SU-DHL-6 (cell line): Measurements from ENCODE around the gene ZC3H7B.

Experiments
- H2AFZ ChIP-seq: fragments of 200-600 bp; sonication (generic); 2 replicates; pipeline ENCODE4 v1.6.1; 2014; ENCODE audit warnings: low read depth, mild to moderate bottlenecking, moderate library complexity, mixed read lengths, antibody characterized with exemption, low read length; ENCODE audit not compliant: severe bottlenecking
- H3F3A ChIP-seq: fragments of 200-600 bp; shearing (Covaris generic); 2 replicates; pipeline ENCODE4 v1.6.0; 2016; ENCODE audit warnings: antibody characterized with exemption, mild to moderate bottlenecking; ENCODE audit not compliant: insufficient read depth
- H3K27ac ChIP-seq: fragments of 200-600 bp; sonication (generic); 2 replicates; pipeline ENCODE4 v1.5.1; 2016; ENCODE audit warnings: low read depth, mild to moderate bottlenecking, low read length, moderate library complexity, mixed read lengths
- H3K27me3 ChIP-seq: fragments of 200-600 bp; sonication (generic), shearing (Covaris generic); 2 replicates; pipeline ENCODE4 v1.6.0; 2014; ENCODE audit warnings: mild to moderate bottlenecking, low read length
- H3K36me3 ChIP-seq: fragments of 200-600 bp; sonication (generic); 2 replicates; pipeline ENCODE4 v1.6.1; 2014; ENCODE audit warnings: mild to moderate bottlenecking, low read length, mixed read lengths
- H3K4me2 ChIP-seq: fragments of 300-600, 200-600 bp; shearing (Covaris generic), sonication (generic); 2 replicates; pipeline ENCODE4 v1.6.0; 2014; ENCODE audit warnings: low read length, low read depth, mild to moderate bottlenecking; ENCODE audit not compliant: poor library complexity, severe bottlenecking
- H3K4me3 ChIP-seq: fragments of 200-600 bp; sonication (generic); 2 replicates; pipeline ENCODE4 v1.5.1; 2014; ENCODE audit warnings: antibody characterized with exemption, low read length, mild to moderate bottlenecking, mixed read lengths; ENCODE audit not compliant: insufficient read depth, poor library complexity, severe bottlenecking
- H3K79me2 ChIP-seq: fragments of 200-600 bp; sonication (generic); 2 replicates; pipeline ENCODE4 v1.6.1; 2014; ENCODE audit warnings: mild to moderate bottlenecking, low read length, moderate library complexity; ENCODE audit not compliant: insufficient read depth
- H3K9ac ChIP-seq: fragments of 200-600 bp; sonication (generic); 2 replicates; pipeline ENCODE4 v1.7.0; 2014; ENCODE audit warnings: mild to moderate bottlenecking, low read length
- H3K9me2 ChIP-seq: fragments of 200-600 bp; sonication (generic); replicated peaks from 2 replicates; pipeline ENCODE4 v1.6.1; 2014; ENCODE audit warnings: low read length; ENCODE audit not compliant: insufficient read depth
- H3K9me3 ChIP-seq: fragments of 200-600 bp; sonication (generic); 2 replicates; pipeline ENCODE4 v1.6.1; 2014; ENCODE audit warnings: low read length, mixed read lengths; ENCODE audit not compliant: insufficient read depth
- H4K20me1 ChIP-seq: fragments of 200-600 bp; sonication (generic); 2 replicates; pipeline ENCODE4 v1.6.1; 2014; ENCODE audit warnings: low read depth, mild to moderate bottlenecking, antibody characterized with exemption, low read length, moderate library complexity, mixed read lengths
- EZH2phosphoT487 ChIP-seq: fragments of 200-600 bp; sonication (generic), shearing (Covaris generic); conservative IDR thresholded peaks from 2 replicates; pipeline ENCODE4 v1.6.1; 2018; ENCODE audit warnings: mild to moderate bottlenecking, antibody characterized with exemption, low read length, moderate library complexity, mixed read lengths
- TF ChIP-seq, protein P1 (sequence below): fragments of 200-600 bp; sonication (generic); IDR thresholded peaks from one replicate; pipeline ENCODE4 v1.5.1; 2017; ENCODE audit warnings: antibody characterized with exemption, mild to moderate bottlenecking, low read length, moderate library complexity; ENCODE audit not compliant: insufficient read depth, poor library complexity, severe bottlenecking

The ZC3H7B gene

DNA sequence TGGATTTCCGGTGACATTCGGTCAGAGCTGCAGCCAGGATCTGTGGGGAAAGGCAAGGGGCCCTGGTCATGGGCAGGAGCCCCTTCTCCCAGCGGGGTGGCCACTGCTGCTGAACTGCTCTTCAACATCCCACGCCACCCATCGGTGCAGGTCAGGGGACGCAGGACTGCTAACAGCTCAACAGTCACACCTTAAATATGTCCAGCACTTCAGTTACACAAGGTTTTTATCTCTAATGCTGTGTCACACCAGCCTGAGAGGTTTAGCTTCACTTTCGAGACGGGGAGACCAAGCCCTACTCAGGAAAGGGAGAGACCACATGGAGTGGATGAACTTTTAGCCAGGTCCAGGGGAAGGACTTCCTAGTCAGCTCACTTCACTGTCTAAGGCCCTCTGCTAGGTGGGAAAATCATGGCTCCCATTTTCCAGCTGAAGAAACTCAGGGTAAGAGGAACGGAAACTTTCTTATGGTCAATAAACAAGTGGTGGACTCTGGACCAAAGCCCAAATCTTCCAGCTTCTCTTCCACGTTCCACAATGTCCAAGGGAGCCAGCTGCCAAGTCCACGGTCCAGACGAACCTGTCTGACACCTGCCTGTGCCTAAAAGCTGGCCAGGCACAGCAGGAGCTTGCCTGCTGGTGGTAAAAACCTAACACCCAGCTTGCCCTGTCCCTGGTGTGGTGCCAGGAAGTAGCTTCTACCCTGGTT is 39.6 kb upstream of the ZC3H7B start:
- no peak overlapping the region for H3K4me2 ChIP-seq
- no peaks in the 10 kb centered on the region for H3K27me3 ChIP-seq
- no peak overlapping the region for H3K27ac ChIP-seq
- no peak overlapping the region for H3K4me3 ChIP-seq
- no peaks in the 10 kb centered on the region for H4K20me1 ChIP-seq
- H3K9me3 ChIP-seq = no peaks in the 10 kb centered on the region
- H3K36me3 ChIP-seq = peaks cover 4% of the 10 kb centered on the region; the same call in 1 of the 2 replicates
- no peaks in the 10 kb centered on the region for H3K9me2 ChIP-seq
- H2AFZ ChIP-seq = no peak overlapping the region
- no peaks in the 10 kb centered on the region for H3K79me2 ChIP-seq
- no peak for TF ChIP-seq EZH2phosphoT487
- TF ChIP-seq, protein P1, sequence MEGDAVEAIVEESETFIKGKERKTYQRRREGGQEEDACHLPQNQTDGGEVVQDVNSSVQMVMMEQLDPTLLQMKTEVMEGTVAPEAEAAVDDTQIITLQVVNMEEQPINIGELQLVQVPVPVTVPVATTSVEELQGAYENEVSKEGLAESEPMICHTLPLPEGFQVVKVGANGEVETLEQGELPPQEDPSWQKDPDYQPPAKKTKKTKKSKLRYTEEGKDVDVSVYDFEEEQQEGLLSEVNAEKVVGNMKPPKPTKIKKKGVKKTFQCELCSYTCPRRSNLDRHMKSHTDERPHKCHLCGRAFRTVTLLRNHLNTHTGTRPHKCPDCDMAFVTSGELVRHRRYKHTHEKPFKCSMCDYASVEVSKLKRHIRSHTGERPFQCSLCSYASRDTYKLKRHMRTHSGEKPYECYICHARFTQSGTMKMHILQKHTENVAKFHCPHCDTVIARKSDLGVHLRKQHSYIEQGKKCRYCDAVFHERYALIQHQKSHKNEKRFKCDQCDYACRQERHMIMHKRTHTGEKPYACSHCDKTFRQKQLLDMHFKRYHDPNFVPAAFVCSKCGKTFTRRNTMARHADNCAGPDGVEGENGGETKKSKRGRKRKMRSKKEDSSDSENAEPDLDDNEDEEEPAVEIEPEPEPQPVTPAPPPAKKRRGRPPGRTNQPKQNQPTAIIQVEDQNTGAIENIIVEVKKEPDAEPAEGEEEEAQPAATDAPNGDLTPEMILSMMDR = no peak
- H3F3A ChIP-seq = no peaks in the 10 kb centered on the region
- no peak overlapping the region for H3K9ac ChIP-seq

DNA sequence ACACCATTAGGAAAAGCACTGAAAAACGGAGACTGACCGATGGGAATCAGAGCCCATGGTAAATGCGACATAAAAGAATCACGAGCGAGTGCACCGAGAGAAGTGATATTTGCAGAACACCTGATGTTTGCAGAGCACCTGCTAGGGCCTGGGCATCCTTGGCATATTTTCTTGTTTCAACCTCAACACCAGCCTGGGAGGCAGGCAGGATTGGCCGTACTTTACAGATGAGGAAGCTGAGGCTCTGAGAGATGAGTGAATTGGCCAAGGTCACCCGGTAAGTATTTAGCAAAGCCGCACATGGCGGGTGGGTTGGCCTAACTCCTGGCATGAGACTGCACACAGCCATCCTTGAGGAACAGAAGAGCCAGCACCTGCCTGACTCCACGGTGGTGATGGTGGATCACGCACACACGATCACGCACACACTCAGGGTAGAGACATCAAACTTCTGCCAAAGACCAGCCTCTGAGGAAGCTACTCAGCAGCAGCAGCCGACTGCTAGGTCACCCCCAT is 39.0 kb upstream of the ZC3H7B start:
- peaks cover under 1% of the 10 kb centered on the region; the same call in 1 of the 2 replicates for H3K36me3 ChIP-seq
- H3K79me2 ChIP-seq = no peaks in the 10 kb centered on the region
- H3K9me2 ChIP-seq = no peaks in the 10 kb centered on the region
- H3K27me3 ChIP-seq = no peaks in the 10 kb centered on the region
- H3K9me3 ChIP-seq = no peaks in the 10 kb centered on the region
- no peak overlapping the region for H2AFZ ChIP-seq
- TF ChIP-seq, protein P1 = no peak
- TF ChIP-seq EZH2phosphoT487 = no peak
- H3F3A ChIP-seq = no peaks in the 10 kb centered on the region
- H3K4me2 ChIP-seq = no peak overlapping the region
- no peak overlapping the region for H3K9ac ChIP-seq
- H3K27ac ChIP-seq = no peak overlapping the region
- H4K20me1 ChIP-seq = no peaks in the 10 kb centered on the region
- H3K4me3 ChIP-seq = no peak overlapping the region

DNA sequence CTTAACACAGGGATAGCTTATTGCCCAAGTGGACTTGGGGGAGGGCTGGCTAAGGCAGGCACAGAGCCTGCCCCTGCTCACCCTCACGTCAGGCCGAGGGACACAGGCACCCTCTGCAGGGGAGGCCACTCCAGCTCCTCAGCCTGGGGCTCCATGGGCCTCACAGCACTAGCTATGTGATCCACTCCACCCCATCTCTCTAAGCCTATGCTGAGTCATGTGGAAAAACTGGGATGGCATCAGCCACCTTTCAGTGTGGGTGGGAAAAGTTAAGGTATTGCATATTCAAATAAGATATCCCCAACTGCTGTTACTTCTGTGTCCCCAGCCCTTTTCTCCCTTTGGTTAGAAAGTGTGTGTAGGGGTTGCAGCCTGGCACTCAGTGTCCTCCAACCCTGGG is 37.6 kb upstream of the ZC3H7B start:
- Histone ChIP-seq H3K9ac (no peak overlapping the region), H3F3A (no peaks in the 10 kb centered on the region), H3K9me2 (no peaks in the 10 kb centered on the region), H3K27me3 (no peaks in the 10 kb centered on the region), H3K4me2 (no peak overlapping the region), H3K79me2 (no peaks in the 10 kb centered on the region), H3K4me3 (no peak overlapping the region), H3K9me3 (no peaks in the 10 kb centered on the region), H2AFZ (no peak overlapping the region), H4K20me1 (no peaks in the 10 kb centered on the region), H3K36me3 (no peaks in the 10 kb centered on the region; the same call in 1 of the 2 replicates), H3K27ac (no peak overlapping the region)
- TF ChIP-seq, protein P1 = no peak
